ENCODE data around the gene MINK1.

Gene MINK1

GRCh38 chr17:4800462-4801196 lies 32.5 kb upstream of the MINK1 start:
- TF ChIP-seq, protein P1, sequence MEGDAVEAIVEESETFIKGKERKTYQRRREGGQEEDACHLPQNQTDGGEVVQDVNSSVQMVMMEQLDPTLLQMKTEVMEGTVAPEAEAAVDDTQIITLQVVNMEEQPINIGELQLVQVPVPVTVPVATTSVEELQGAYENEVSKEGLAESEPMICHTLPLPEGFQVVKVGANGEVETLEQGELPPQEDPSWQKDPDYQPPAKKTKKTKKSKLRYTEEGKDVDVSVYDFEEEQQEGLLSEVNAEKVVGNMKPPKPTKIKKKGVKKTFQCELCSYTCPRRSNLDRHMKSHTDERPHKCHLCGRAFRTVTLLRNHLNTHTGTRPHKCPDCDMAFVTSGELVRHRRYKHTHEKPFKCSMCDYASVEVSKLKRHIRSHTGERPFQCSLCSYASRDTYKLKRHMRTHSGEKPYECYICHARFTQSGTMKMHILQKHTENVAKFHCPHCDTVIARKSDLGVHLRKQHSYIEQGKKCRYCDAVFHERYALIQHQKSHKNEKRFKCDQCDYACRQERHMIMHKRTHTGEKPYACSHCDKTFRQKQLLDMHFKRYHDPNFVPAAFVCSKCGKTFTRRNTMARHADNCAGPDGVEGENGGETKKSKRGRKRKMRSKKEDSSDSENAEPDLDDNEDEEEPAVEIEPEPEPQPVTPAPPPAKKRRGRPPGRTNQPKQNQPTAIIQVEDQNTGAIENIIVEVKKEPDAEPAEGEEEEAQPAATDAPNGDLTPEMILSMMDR (IDR thresholded peaks at IDR 0.05; ENCODE audit: extremely low read depth, insufficient read depth, missing control alignments): no peak
- no peak for DNase-seq (ENCODE audit: low spot score)
- in situ Hi-C loops (cut with MboI; ENCODE audit: low pct_unique_long_range_greater_than_20kb, low sequenced_read_pairs, unreplicated experiment): no loop called here

DNA sequence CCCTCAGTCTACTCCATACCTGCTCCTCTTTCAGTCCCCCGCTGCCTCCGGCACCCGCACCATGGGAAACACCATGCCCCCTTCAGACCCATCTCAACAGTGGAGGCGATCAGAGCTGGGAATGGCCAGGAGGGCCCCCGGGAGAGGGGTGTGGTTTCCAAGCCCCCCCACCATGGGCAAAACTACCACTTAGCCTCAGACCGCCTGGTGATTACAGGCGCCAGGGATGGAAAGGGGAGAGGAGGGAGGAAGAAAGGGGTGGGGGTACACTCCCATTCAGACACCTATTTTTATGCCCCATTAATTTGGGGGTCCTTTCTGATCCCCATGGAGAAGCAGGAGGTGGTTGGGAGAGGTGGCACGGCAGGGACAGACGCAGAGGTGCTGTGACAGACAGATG lies 30.9 kb upstream of the MINK1 start, which contains the start of gene C17orf114:
C17orf114 (minus strand) TSS at position 101 of the 400 bp plus-strand sequence.
- in situ Hi-C loops (cut with MboI; ENCODE audit: low pct_unique_long_range_greater_than_20kb, low sequenced_read_pairs, unreplicated experiment): no loop called here
- no peak for DNase-seq (ENCODE audit: low spot score)
- TF ChIP-seq, protein P1 (IDR thresholded peaks at IDR 0.05; ENCODE audit: extremely low read depth, insufficient read depth, missing control alignments): no peak

GRCh38 chr17:4806456-4806776 lies 26.7 kb upstream of the MINK1 start:
- in situ Hi-C loops (cut with MboI; ENCODE audit: low pct_unique_long_range_greater_than_20kb, low sequenced_read_pairs, unreplicated experiment): no loop called here
- TF ChIP-seq, protein P1 (IDR thresholded peaks at IDR 0.05; ENCODE audit: extremely low read depth, insufficient read depth, missing control alignments): no peak
- DNase-seq (ENCODE audit: low spot score): no peak

- peak; percentile 100 for DNase-seq (ENCODE audit: low spot score)
- TF ChIP-seq, protein P1 (IDR thresholded peaks at IDR 0.05; ENCODE audit: extremely low read depth, insufficient read depth, missing control alignments): no peak
- in situ Hi-C loops (cut with MboI; ENCODE audit: low pct_unique_long_range_greater_than_20kb, low sequenced_read_pairs, unreplicated experiment): no loop called here
These were observed 26.1 kb upstream of the MINK1 start, which contains the start of gene PLD2 for GRCh38 chr17:4806777-4807604. Gene PLD2, plus strand, starts transcription at chr17:4807152. Its CDS starts 621 bp downstream, at chr17:4807773.

GRCh38 chr17:4807605-4808377 lies 25.3 kb upstream of the MINK1 start:
- TF ChIP-seq, protein P1 (IDR thresholded peaks at IDR 0.05; ENCODE audit: extremely low read depth, insufficient read depth, missing control alignments): no peak
- DNase-seq (ENCODE audit: low spot score): no peak
- in situ Hi-C loops (cut with MboI; ENCODE audit: low pct_unique_long_range_greater_than_20kb, low sequenced_read_pairs, unreplicated experiment): no loop called here

- in situ Hi-C loops (cut with MboI; ENCODE audit: low pct_unique_long_range_greater_than_20kb, low sequenced_read_pairs, unreplicated experiment): no loop called here
- TF ChIP-seq, protein P1 (IDR thresholded peaks at IDR 0.05; ENCODE audit: extremely low read depth, insufficient read depth, missing control alignments): no peak
- no peak for DNase-seq (ENCODE audit: low spot score)
These were observed 24.8 kb upstream of the MINK1 start for GRCh38 chr17:4808378-4808767.

Data from GM13977 (cell line).